SH-SY5Y (cell line): ENCODE data around the gene ARHGAP42.

ENCODE experiments used
- GATA2 ChIP-seq: IDR thresholded peaks from 2 replicates; pipeline ENCODE4 v1.6.1; 2011; ENCODE audit warnings: mild to moderate bottlenecking, low read depth, low read length
- GATA3 ChIP-seq: IDR thresholded peaks from 2 replicates; pipeline ENCODE4 v1.6.1; 2011; ENCODE audit warnings: low read depth, mild to moderate bottlenecking, low read length, moderate library complexity

GRCh38 chr11:100663583-100663982, 23.5 kb upstream of the ARHGAP42 start:
- no peak for TF ChIP-seq GATA3
- TF ChIP-seq GATA2 = no peak
